ENCODE results near the gene NEDD4L.

NEDD4L gene

DNA sequence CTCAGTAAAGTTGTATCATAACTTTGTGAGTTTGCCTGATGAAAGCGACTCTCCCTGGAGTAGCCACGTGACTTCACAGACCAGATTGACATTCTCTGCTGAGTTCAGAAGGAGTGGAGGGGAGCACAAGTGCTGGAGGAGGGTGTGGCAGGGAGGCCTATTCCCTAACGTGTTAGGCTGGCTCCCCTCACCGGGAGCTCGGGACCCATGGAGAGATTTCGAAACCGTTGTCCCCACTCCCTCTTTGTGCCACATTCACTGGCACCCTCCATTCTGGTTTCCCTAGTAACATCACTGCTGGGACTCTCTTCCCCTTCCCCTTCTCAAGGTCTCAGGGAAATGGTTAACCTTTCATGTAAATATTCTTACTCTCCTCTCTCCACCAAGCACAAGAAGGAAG, 304.9 kb downstream of the NEDD4L start:
- no peak for DNase-seq (ENCODE audit: low spot score)

DNA sequence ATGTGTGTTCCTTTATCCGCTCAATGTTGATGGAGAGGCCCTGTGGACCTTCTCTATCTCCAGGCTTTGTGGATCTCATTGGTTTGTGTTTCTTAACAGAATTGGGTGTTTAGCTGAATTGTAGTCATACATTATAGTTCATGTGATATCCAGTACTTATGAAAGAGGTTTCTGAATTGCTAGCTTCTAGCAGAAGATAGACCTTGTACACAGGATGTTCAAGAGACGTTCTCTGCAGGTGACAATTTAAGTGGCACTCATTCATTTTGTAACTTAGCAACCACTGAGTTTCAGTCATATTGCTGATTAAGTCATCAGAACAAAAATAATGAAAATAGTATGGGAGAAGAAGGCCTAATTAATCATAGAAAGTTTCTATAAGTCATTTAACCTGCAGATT, 305.6 kb downstream of the NEDD4L start:
- DNase-seq (ENCODE audit: low spot score), result no peak

DNA sequence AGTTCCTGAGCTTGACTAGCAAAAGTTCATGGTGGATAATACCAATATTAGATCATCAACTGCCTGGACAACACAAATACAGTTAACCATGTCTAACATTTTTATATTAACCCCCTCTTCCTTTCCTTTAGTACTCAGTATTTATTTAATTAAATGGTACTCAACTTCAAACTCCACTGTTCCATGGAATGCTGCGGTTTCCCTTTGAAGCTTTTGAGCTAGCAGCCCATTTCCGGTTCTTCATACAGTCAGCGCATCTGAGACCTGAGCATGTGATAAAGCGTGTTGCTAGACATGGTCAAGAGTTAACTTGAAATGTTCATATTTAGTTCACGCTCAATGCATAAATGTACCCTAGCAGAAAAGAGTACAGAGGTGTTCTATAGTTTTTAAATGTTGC, 306.5 kb downstream of the NEDD4L start:
- no peak for DNase-seq (ENCODE audit: low spot score)

DNA sequence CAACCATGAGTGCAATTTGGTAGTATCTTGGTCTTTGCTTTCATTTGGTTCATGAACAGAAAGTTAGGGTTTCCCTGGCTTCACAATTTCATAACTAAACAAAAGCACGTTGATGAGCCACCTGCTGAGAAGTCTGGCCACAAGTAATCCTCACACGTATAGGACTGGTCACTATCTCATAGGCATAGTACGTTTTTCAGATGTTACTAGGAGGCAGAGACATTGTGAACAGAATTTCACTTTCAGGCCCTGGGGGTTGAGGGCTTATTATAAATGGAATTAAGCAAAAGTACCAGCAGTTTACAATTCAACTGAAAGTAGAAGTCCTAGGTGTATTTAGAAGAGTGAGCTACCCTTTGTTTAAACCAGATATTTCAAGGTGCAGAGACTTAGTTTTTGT, 307.8 kb downstream of the NEDD4L start:
- DNase-seq (ENCODE audit: low spot score), result no peak

DNA sequence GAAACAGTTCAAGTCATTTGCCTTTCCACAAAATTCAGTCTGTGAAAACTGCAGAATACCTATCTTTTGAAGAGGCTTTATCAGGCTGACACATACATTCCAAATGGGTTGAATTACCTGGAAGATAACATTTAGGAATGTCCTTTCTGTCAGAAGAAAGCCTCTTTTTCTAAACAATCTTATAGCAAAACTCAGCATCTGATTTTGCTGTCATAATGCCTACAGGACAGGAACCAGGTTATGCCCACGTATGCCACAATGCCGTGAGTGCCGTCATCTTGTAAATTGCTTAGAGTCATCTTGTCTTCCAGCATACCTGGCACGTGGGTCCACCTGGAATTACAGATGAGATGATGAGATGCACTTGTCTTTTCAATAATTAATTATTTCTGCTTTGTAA, 309.6 kb downstream of the NEDD4L start:
- no peak for DNase-seq (ENCODE audit: low spot score)

DNA sequence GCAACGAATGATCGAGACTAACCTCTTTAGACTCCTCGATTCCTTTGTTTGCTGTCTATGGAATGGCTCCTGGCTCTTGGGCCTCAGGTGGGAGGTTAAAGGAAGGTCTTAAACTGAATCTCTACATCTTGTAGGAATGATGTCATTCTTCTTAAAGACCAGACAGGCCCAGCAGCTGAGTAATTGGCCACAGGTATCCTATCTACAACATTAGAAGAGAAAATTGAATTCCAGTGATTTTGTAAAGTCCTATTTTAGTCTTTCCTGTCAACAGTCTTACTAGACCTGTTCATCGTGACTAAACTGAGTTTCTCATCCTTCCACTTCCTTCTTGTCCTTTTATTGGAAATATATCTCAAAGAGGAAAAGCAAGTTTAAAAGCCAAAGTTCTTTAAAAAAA, 310.0 kb downstream of the NEDD4L start:
- no peak for DNase-seq (ENCODE audit: low spot score)

DNA sequence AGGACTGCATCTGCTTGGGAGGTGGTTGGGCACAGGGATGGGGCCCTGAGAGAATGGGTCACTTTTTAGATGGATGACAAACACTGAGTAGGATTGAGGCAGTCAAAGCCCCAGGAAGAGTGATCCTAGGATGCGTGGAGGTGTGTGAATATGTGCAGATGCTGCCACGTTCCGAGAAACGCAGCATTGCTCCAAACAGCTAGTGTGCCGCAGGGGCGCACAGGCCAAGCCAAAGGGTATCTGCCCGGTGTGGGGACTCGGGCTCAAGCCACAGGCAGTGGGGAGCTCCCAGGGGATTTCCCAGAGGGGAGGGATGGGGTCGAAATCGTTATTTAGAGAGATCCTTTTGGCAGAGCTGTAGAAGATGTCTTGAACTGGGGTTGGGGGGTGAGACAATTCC, 310.8 kb downstream of the NEDD4L start:
- no peak for DNase-seq (ENCODE audit: low spot score)

DNA sequence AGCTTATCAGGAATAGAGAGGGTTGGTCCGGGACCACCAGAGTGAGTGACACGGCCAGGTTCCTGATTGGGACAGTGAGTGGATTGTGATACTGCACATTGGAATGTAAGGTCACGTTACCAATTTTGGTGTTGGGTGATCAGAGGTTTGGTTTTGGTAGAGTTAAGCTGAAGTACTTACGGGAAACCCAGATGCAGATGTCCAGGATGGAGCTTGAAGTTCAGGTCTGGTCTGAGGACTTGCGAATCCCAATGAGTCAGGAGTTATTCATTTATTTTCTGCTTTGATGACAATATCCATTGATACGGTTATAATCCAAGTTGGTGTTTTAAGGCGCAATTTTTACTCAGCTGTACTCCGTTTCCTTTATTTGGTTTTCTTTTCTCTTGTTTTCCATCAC, 311.2 kb downstream of the NEDD4L start:
- no peak for DNase-seq (ENCODE audit: low spot score)

DNA sequence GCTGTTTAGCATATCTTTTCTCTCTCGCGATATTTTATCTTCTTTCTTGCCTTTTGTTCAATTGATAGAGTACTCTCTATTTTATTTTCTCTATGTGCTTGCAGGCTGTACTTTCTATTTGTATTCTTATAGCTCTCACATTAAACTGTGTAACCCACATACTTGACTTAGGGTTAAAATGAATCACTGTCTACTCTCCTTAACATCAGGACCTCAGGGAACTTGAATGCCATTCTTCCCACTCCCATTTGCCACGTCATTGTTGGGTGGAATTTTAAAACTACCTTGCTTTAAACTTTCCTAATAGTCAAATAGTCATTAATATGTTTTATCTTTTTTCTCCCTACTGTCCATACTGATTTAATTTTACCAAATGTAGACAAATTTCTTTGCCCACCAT, 315.2 kb downstream of the NEDD4L start:
- no peak for DNase-seq (ENCODE audit: low spot score)

DNA sequence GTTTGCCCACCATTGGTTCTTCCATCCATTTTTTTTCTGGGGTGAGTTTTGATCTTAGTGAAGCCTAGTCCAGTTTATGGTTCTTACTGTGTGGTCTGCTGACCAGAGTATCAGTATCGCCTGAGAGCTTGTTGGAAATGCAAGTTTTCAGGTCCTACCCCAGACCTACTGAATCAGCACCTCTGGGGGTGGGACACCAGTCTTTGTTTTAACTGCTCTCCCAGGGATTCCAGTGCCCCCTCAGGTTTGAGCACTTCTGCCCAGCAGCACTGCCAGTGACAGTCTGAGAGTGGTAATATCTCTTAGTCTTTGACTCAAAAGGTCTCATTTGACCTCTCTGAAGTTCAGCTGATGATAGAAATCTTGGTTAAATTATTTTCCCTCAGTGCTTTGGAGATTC, 315.6 kb downstream of the NEDD4L start:
- no peak for DNase-seq (ENCODE audit: low spot score)

DNA sequence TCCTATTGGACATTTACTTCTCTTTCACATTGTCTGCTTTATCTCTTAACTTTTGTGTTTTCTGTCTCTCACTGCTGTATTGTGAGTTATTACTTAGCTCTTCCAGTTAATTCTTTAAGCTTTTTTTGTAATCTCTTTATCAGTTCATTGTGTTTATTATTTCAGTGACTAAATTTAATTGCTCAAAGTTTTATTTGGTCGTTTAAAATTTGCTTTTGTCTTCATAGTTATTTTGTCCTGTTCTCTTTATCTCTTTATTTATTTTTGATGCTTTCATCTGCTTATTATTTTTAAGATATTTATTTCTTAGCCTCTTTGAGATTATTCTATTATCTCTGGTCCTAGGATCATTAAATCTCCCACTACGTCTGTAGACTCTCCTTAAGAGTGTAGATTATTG, 316.3 kb downstream of the NEDD4L start:
- no peak for DNase-seq (ENCODE audit: low spot score)

DNA sequence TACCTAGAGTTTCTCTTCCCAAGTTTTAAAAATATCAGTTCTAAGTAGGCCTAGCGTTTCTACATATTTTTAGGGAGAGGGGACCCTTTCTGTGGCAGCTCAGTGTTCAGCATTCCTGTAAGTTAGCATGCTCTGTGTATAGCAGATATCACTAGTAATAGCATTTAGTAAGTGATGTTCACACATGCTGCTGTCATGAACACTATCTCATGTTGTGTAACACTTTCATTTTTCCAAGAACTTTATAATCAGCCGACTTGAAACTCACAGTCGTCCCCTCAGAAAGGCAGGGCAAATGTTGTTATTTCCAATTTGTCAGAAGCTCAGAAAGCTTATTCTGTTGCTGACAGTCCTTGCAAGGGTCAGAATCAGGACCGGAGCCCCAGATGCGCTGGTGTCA, 317.2 kb downstream of the NEDD4L start:
- no peak for DNase-seq (ENCODE audit: low spot score)

DNA sequence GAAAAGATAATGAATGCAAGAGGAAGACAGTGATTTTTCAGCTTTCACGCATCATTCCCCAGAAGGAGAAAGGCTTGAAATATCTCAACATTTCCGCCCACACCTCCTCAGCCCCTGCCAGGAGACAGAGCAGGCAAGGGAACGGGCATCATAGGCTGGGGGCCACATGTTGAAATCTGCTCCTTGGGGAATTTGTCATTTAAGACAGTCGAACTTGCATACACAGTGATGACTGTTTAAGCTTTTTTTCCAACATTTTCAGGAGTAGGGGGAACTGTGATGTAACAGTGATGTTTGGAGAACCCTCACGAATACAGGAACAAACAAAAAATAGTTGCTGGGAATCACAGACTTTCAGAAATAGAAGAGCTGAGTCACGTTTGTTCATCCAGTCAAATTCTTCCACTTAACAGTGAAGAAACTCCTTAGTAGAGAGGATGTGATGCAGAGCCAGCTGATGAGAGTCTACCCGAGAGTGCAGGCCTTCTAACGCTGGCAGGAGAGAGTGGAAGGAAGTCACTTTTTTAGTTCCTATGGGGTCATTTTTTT, 318.1 kb downstream of the NEDD4L start:
- peak; percentile 90 for DNase-seq (ENCODE audit: low spot score)

DNA sequence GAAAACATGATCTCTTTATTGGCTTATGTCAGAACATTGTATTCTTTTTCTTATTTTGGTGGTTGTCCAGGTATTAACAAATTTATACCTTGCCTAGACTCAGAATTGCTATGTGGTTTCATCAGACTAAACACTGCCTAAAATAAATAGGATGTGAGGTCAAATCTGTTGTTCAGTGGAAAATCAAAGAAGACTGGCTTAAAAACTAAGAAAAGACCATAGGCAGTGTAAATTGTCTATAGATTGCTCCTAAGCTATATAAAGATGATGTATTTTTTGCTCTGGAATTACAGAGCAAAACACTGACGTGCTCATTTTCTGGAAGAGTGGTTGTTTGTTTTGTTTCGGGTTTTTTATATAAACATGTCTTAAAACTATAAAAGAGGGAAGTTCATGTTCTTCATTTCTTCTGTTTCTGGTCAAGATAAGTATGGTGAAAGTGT, 318.8 kb downstream of the NEDD4L start:
- no peak for DNase-seq (ENCODE audit: low spot score)

DNA sequence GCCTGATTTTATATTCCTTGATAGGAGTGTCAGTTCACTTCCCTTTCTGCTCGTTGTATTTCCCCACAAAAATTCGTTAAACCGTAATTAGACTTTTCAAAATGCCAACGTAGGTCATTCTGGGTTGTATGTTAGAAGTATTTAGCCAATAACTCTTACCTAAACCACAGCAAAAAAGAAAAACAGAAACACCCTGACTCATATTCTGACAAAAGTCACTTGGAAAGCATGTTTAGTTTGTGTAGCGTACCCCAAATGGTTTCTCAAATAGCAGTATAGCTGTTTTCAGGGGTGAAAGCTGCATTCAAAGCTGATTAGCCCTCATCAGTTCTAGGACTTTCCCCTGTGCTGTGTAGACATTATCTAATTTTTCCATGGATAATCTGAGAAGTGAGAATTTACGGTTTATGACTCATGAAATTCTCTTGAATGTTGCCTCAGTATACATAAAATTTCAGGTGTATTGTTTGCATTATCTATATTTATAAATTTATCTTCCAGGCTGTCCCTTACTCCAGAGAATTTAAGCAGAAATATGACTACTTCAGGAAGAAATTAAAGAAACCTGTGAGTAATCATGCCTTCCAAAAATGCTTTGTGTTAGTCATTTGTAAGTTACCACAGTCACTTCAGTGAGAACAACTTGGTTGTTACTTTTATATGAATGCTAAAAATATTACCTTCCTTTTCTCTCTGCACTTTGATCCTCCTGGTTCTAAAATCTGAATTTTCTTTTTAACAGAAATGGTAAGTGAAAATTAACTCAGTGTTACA, 319.9 kb downstream of the NEDD4L start:
- peak; percentile 41 for DNase-seq (ENCODE audit: low spot score)

DNA sequence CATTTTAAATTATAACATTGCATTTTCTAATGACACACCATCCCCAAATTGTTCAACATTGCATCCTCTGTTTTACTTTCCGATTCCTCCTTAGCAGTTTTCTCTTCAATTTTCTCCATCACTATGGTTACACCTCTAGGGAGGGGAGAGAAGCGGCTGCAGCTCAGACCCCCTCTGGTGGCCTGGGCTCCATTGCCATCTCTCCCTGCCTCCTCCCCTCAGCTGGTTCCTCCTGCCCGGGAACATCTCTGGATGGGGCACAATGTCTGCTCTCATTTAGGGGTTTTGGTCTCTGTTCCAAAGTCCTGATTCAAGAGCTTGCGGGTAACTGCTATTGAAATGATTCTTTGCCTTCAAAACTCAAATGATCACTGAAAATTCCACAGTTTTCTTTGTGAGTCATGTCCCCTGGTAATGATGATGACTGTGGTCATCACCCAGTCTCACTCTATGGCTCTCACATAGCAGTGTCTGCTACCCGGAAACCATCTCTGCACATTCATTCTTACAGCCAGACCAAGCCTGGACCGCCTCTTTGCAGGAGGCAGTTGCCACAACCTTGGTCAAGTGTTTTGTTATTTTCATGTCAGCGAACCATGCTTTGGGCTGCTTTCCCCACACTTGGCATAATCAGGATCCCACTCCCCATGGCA, 321.0 kb downstream of the NEDD4L start:
- DNase-seq (ENCODE audit: low spot score), result peak; percentile 83

DNA sequence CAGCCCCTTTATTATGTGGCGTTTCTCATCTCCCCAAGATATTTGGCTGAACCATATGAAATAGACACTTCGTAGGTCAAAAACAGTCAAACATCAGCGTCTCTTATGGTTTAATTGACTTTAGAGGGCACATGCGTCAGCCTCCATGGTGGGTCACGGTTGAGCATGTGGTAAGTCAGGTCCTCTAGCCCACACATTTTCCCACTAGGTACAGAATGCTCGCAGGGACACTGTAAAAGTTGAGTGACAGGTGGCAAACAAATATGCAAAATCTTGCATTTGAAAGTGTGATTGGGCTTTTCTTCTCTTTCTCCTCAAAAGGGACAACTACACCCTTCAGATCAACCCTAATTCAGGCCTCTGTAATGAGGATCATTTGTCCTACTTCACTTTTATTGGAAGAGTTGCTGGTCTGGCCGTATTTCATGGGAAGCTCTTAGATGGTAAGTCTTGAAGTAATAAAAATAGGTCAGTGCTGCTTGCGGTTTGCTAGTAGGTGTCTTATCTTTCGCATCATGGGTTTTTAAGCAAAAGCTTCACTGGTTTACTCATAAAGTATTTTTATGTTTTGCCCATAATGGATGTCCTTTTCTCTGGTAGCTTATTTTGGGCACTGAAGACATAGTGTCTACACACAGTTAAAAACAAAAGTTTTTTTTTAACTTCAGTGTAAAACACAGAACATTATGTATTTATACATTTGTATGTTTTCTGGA, 323.6 kb downstream of the NEDD4L start:
- no peak for DNase-seq (ENCODE audit: low spot score)

DNA sequence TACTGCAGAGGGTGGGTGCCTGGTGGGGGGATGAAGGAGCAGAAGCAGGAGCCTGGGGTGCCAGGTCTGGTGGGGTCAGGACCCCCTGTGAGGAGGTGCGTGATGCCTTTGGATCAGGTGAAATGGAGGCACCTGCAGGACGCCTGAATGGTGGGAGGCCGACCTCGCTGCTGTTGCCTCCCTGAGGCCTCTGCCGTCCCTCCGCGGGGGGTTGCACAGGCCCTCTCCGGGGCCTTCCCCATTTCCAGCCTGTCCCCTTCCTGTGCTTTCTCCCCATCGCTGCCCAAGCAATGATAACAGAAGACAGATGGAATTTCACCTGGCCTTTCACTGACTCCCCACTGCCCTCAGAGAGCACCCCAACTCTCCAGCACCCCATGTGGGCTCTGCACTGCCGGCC, 325.6 kb downstream of the NEDD4L start:
- no peak for DNase-seq (ENCODE audit: low spot score)

DNA sequence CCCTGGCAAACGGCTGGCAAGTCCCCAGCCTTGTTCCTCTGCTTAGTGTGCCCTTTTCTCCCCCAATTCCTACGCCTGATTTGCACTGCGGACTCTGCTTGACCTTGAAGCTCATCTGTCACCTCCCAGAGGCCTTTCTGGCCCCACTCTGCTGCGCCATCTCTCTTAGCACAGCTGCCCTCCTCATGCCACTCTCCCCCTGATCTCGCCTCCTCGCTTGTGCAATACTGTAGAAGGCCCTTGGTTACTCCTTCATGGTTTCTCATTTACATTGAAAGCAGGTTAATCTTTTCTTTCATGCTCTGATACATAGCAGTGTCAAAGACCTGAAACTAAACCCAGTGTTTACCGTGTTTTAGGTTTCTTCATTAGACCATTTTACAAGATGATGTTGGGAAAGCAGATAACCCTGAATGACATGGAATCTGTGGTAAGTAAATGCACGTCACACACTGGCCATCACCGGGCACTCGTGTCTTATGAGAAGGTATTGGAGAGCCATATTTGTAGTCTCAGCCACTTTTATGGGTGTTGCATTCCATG, 326.1 kb downstream of the NEDD4L start:
- no peak for DNase-seq (ENCODE audit: low spot score)

DNA sequence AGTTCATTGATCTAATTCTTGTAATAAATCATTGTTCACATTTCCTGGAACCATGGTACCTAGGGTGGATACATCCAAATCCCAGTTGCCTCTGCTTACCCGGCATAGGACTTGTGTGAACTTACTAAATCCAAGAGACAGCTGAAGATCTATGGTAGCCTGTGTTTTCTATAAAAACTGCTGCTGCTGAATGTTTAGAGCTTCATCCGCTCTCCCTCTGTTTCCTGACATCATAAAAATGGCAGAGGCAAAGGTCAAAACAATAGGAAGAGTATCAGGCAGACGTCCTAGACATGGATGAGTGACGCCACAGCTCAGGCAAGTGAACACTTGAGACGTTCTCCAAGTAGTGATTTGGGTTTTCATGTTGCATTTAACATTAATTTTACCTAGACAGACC, 326.6 kb downstream of the NEDD4L start:
- DNase-seq (ENCODE audit: low spot score), result no peak

DNA sequence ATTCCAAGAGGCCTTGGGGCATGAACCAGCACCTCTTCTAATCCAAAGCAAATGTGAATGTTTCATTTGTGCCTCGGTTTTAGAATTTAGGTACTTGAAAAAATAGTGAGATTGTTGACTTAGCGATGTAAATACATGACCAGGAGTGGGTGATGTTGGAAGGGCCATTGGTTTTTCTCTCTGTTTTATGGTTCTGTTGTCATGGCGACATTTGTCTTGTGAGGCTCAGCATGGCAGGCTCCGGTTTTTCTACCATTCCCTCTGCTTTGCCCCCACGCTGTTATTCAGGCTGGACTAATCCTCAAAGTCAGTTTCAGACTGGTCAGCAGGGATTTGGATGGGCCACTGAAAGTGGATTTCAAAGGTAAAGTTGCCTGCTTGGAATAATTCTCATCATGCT, 329.5 kb downstream of the NEDD4L start:
- DNase-seq (ENCODE audit: low spot score), result no peak

DNA sequence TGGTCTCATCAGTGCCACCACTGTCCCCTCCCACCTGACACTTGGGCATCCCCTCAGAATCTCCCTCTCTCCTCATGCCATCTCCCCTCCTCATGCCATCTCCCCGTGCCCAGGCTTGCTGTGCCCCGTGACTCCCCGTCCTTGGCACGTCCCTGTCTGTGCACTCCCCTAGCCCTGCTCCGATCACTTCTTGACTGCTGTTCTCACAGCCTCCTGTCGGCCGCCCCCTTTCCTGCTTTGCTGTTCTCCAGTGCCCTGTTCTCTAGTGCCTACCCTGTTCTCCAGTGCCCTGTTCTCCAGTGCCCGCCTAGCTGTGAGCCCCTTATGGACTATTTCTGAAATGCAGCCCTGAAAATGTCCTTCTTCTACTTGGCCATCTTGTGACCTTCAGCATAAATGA, 331.0 kb downstream of the NEDD4L start:
- DNase-seq (ENCODE audit: low spot score), result no peak
